K562 (cell line): Measurements from ENCODE around the gene OR8A1.

Experiments
- ETS2 ChIP-seq: IDR thresholded peaks from 2 replicates; pipeline ENCODE4 v1.6.1; 2016; ENCODE audit warnings: borderline replicate concordance, missing genetic modification characterization, mild to moderate bottlenecking, moderate library complexity, missing compliant biosample characterization; ENCODE audit not compliant: poor library complexity, severe bottlenecking
- EZH2 ChIP-seq: IDR thresholded peaks from 2 replicates; pipeline ENCODE4 v1.6.1; 2012; ENCODE audit warnings: low read depth, mild to moderate bottlenecking, inconsistent platforms, low read length, borderline replicate concordance
- GTF2E2 ChIP-seq: fragments of 200-800 bp; sonication (Bioruptor generic); IDR thresholded peaks from 2 replicates; pipeline ENCODE4 v1.6.1; 2016; ENCODE audit warnings: missing genetic modification characterization, missing compliant biosample characterization
- KAT2B ChIP-seq: IDR thresholded peaks from one replicate; pipeline ENCODE4 v1.6.1; 2012; ENCODE audit warnings: low read depth, mild to moderate bottlenecking, control low read depth, inconsistent platforms, low read length, moderate library complexity
- POLR2A ChIP-seq: fragments of 450-650 bp; conservative IDR thresholded peaks from 2 replicates; pipeline ENCODE4 v1.6.1; 2016
- POLR2AphosphoS5 ChIP-seq: IDR thresholded peaks from 2 replicates; pipeline ENCODE4 v1.6.1; 2011; ENCODE audit warnings: mild to moderate bottlenecking, low read depth, low read length, moderate library complexity; ENCODE audit not compliant: control insufficient read depth, insufficient read depth
- YY1 ChIP-seq, 3 experiments: IDR thresholded peaks; 2 replicates each; pipeline ENCODE4 v1.6.1; 2011; ENCODE audit warnings: low read length in 2 of 3, mild to moderate bottlenecking in 2 of 3, moderate library complexity in 2 of 3, borderline replicate concordance in 1 of 3, control low read depth in 1 of 3, low read depth in 1 of 3; ENCODE audit not compliant: insufficient read depth in 3 of 3, insufficient replicate concordance in 2 of 3, control insufficient read depth in 1 of 3, insufficient read length in 1 of 3; ENCODE audit errors: extremely low read depth in 1 of 3
- ZFX ChIP-seq: sonication (generic); formaldehyde crosslinking; IDR thresholded peaks from 2 replicates; pipeline ENCODE4 v1.8.0; 2022; ENCODE audit warnings: mild to moderate bottlenecking, missing genetic modification reagents, moderate library complexity
- TF ChIP-seq, protein P1 (sequence below), 3 experiments: IDR thresholded peaks in 2 of 3; conservative IDR thresholded peaks in 1 of 3; 2 replicates each; pipeline ENCODE4 v1.5.1; 2011 to 2012; ENCODE audit warnings: low read length in 3 of 3, mild to moderate bottlenecking in 3 of 3, control low read depth in 2 of 3, improper control_type of control experiment in 1 of 3, inconsistent platforms in 1 of 3, low read depth in 1 of 3, mixed read lengths in 1 of 3, moderate library complexity in 1 of 3; ENCODE audit not compliant: insufficient read depth in 2 of 3
- TF ChIP-seq, protein P2 (sequence below): fragments of 450-650 bp; IDR thresholded peaks from one replicate; pipeline ENCODE4 v1.6.1; 2018; ENCODE audit warnings: mild to moderate bottlenecking, moderate library complexity; ENCODE audit not compliant: partially characterized antibody

DNA sequence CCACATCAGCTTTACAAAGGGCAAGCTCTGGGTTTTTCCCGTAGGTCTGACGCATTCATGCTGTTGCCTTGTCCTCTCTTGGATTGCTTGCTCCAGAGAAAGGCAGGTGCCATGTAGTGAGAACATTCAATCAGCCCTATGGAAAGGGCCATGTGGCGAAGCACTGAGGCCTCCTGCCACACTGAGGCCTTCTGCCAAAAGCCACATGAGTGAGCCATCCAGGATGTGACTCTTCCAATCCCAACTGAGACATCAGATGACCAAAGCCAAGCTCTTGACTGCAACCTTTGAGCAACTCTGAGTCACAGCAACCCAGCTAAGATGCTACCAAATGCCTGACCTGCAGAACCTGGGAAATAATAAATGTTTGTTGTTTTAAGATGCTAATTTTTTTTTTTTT, 32.4 kb downstream of the OR8A1 start:
- TF ChIP-seq GTF2E2, result no peak
- TF ChIP-seq KAT2B, result no peak
- TF ChIP-seq, protein P1, sequence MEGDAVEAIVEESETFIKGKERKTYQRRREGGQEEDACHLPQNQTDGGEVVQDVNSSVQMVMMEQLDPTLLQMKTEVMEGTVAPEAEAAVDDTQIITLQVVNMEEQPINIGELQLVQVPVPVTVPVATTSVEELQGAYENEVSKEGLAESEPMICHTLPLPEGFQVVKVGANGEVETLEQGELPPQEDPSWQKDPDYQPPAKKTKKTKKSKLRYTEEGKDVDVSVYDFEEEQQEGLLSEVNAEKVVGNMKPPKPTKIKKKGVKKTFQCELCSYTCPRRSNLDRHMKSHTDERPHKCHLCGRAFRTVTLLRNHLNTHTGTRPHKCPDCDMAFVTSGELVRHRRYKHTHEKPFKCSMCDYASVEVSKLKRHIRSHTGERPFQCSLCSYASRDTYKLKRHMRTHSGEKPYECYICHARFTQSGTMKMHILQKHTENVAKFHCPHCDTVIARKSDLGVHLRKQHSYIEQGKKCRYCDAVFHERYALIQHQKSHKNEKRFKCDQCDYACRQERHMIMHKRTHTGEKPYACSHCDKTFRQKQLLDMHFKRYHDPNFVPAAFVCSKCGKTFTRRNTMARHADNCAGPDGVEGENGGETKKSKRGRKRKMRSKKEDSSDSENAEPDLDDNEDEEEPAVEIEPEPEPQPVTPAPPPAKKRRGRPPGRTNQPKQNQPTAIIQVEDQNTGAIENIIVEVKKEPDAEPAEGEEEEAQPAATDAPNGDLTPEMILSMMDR (IDR thresholded peaks at IDR 0.05 in 2 of 3, conservative IDR thresholded peaks at IDR 0.05 in 1 of 3; ENCODE audit: insufficient read depth in 2 of 3, low read depth in 1 of 3, low read length in 3 of 3), result no peak
- no peak for TF ChIP-seq POLR2A
- TF ChIP-seq ZFX (CRISPR knock-in tag), result no peak
- no peak for TF ChIP-seq POLR2AphosphoS5
- TF ChIP-seq, protein P2, sequence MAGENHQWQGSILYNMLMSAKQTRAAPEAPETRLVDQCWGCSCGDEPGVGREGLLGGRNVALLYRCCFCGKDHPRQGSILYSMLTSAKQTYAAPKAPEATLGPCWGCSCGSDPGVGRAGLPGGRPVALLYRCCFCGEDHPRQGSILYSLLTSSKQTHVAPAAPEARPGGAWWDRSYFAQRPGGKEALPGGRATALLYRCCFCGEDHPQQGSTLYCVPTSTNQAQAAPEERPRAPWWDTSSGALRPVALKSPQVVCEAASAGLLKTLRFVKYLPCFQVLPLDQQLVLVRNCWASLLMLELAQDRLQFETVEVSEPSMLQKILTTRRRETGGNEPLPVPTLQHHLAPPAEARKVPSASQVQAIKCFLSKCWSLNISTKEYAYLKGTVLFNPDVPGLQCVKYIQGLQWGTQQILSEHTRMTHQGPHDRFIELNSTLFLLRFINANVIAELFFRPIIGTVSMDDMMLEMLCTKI, result no peak
- no peak for TF ChIP-seq EZH2
- no peak for TF ChIP-seq YY1 (IDR thresholded peaks at IDR 0.05; ENCODE audit: borderline replicate concordance in 1 of 3, control insufficient read depth in 1 of 3, extremely low read depth in 1 of 3, insufficient read depth in 3 of 3, insufficient read length in 1 of 3, insufficient replicate concordance in 2 of 3, low read depth in 1 of 3, low read length in 2 of 3)
- no peak for TF ChIP-seq ETS2 (tag)
